Endothelial cell of umbilical vein (primary cell): ENCODE data around the gene CSNK1D. TPM values are rescaled to one million over a fixed set of nuclear protein-coding genes. Genes with fewer than 3 reads are reported as not detected.

Experiments
- BruUV-seq: library from RNA; stranded (reverse); fragments of 400-500 nt; replicated peaks from 2 replicates; lab custom pipeline; 2021; lab: Mats Ljungman, UMichigan
- CTCF ChIA-PET: fragments of 300-600, 350-600 bp; sonication (Branson Sonifier 250); formaldehyde crosslinking; loops from one replicate; lab custom pipeline; 2021; ENCODE audit warnings: antibody characterized with exemption, inconsistent platforms; lab: Charles Lee
- POLR2A ChIA-PET: fragments of 300-600, 350-600 bp; sonication (Branson Sonifier 250); formaldehyde crosslinking; loops from one replicate; lab custom pipeline; 2021; ENCODE audit warnings: antibody characterized with exemption, inconsistent platforms; lab: Charles Lee
- DNase-seq: peaks from one replicate; pipeline ENCODE4 v3.0.0-alpha.2; 2011; ENCODE audit warnings: low read depth, low spot score
- FAIRE-seq: peaks from 2 replicates; lab custom pipeline; 2011; peaks lifted over from hg19 to GRCh38; lab: Jason Lieb, UNC
- H2AFZ ChIP-seq: 2 replicates; pipeline ENCODE4 v1.6.0; 2012; ENCODE audit warnings: low read depth, low read length, control low read depth, inconsistent platforms
- H3K27ac ChIP-seq: 2 replicates; pipeline ENCODE4 v1.5.1; 2011; ENCODE audit warnings: low read depth, mild to moderate bottlenecking, control low read depth, low read length, moderate library complexity; ENCODE audit not compliant: insufficient read depth
- H3K27me3 ChIP-seq, 2 experiments: 2 replicates each; pipeline versions ENCODE4 v1.6.0 to v1.6.1; 2011; ENCODE audit warnings: low read length in 2 of 2, mixed read lengths in 1 of 2; ENCODE audit not compliant: control insufficient read depth in 2 of 2, insufficient read depth in 2 of 2
- H3K36me3 ChIP-seq, 2 experiments: 2 replicates in 1 of 2; 3 replicates in 1 of 2; pipeline ENCODE4 v1.5.1; 2011; ENCODE audit warnings: low read length in 2 of 2, mild to moderate bottlenecking in 1 of 2, moderate library complexity in 1 of 2; ENCODE audit not compliant: control insufficient read depth in 2 of 2, insufficient read depth in 2 of 2; ENCODE audit errors: extremely low read depth in 1 of 2
- H3K4me1 ChIP-seq: 3 replicates; pipeline ENCODE4 v1.5.1; 2011; ENCODE audit warnings: mild to moderate bottlenecking, low read length; ENCODE audit not compliant: control insufficient read depth, insufficient read depth; ENCODE audit errors: extremely low read depth
- H3K4me2 ChIP-seq: 2 replicates; pipeline ENCODE4 v1.6.1; 2011; ENCODE audit warnings: low read length, control low read depth, mixed read lengths; ENCODE audit not compliant: insufficient read depth
- H3K4me3 ChIP-seq, 3 experiments: fragments of 200-600 bp in 1 of 3; sonication (generic), shearing (Covaris generic) in 1 of 3; replicated peaks in 1 of 3; 2 replicates each; pipeline ENCODE4 v1.5.1; 2011 to 2016; ENCODE audit warnings: control low read depth in 3 of 3, low read length in 3 of 3, mild to moderate bottlenecking in 2 of 3, inconsistent platforms in 1 of 3, low read depth in 1 of 3, moderate library complexity in 1 of 3; ENCODE audit not compliant: insufficient read depth in 1 of 3
- H3K79me2 ChIP-seq: 2 replicates; pipeline ENCODE4 v1.6.0; 2012; ENCODE audit warnings: low read length, inconsistent platforms; ENCODE audit not compliant: control insufficient read depth, insufficient read depth
- H3K9ac ChIP-seq: replicated peaks from 2 replicates; pipeline ENCODE3; 2011; ENCODE audit warnings: low read length, control low read depth; ENCODE audit not compliant: insufficient read depth; ENCODE audit errors: extremely low read depth
- H3K9me1 ChIP-seq: replicated peaks from 3 replicates; pipeline ENCODE4 v1.6.0; 2011; ENCODE audit warnings: mild to moderate bottlenecking, low read length; ENCODE audit not compliant: control insufficient read depth, insufficient read depth; ENCODE audit errors: extremely low read depth
- H3K9me3 ChIP-seq: replicated peaks from 2 replicates; pipeline ENCODE4 v1.5.1; 2012; ENCODE audit warnings: low read length, inconsistent platforms; ENCODE audit not compliant: control insufficient read depth, insufficient read depth
- H4K20me1 ChIP-seq: replicated peaks from 2 replicates; pipeline ENCODE3; 2011; ENCODE audit warnings: mild to moderate bottlenecking, low read length; ENCODE audit not compliant: control insufficient read depth, insufficient read depth; ENCODE audit errors: extremely low read depth
- EZH2 ChIP-seq: IDR thresholded peaks from 2 replicates; pipeline ENCODE4 v1.6.1; 2012; ENCODE audit warnings: borderline replicate concordance, low read depth, mild to moderate bottlenecking, moderate library complexity, low read length, inconsistent platforms; ENCODE audit not compliant: severe bottlenecking
- GATA2 ChIP-seq: IDR thresholded peaks from 2 replicates; pipeline ENCODE4 v1.7.0; 2011; ENCODE audit warnings: low read depth, mild to moderate bottlenecking, moderate library complexity, mixed read lengths, low read length; ENCODE audit not compliant: insufficient read length, insufficient read depth
- JUN ChIP-seq: IDR thresholded peaks from 2 replicates; pipeline ENCODE4 v1.6.1; 2011; ENCODE audit warnings: borderline replicate concordance, low read depth; ENCODE audit not compliant: insufficient read length, insufficient read depth
- POLR2AphosphoS5 ChIP-seq: IDR thresholded peaks from 2 replicates; pipeline ENCODE4 v1.6.1; 2012; ENCODE audit warnings: low read depth, mild to moderate bottlenecking, control low read depth, low read length, moderate library complexity; ENCODE audit not compliant: insufficient read depth
- dilution Hi-C: fragments of 300-500 bp; cut with MboI; formaldehyde crosslinking; loops from one replicate; pipeline ENCODE4 v1.15.0; 2019; ENCODE audit warnings: low sequenced_read_pairs; ENCODE audit not compliant: extremely low pct_ligation_motif_present
- intact Hi-C: fragments of 100-400 bp; cut with micrococcal nuclease; formaldehyde crosslinking; loops from one replicate; pipeline ENCODE4 v1.10.0; 2022
- polyA plus RNA-seq, 4 experiments: library from polyadenylated mRNA; depleted of rRNA in 3 of 4; stranded (reverse) in 3 of 4; unstranded in 1 of 4; fragments of >200 nt; gene quantifications; 2 replicates each; pipeline versions ENCODE4 v1.2.1 to v1.2.3, GENCODE V29; 2011 to 2012; ENCODE audit warnings: missing spikeins in 1 of 4
- total RNA-seq: library from RNA; stranded (reverse); gene quantifications from 2 replicates; pipeline ENCODE4 v1.2.3, GENCODE V29; 2021
- TF ChIP-seq, protein P1 (sequence below): IDR thresholded peaks from 2 replicates; pipeline ENCODE4 v1.6.1; 2011; ENCODE audit not compliant: insufficient read depth, insufficient read length

The CSNK1D gene
- total and polyA plus RNA-seq, 2 donors (not counting 3 experiments of a cell fraction or from before 2014, with no cell fraction given): 127 to 155 TPM

DNA sequence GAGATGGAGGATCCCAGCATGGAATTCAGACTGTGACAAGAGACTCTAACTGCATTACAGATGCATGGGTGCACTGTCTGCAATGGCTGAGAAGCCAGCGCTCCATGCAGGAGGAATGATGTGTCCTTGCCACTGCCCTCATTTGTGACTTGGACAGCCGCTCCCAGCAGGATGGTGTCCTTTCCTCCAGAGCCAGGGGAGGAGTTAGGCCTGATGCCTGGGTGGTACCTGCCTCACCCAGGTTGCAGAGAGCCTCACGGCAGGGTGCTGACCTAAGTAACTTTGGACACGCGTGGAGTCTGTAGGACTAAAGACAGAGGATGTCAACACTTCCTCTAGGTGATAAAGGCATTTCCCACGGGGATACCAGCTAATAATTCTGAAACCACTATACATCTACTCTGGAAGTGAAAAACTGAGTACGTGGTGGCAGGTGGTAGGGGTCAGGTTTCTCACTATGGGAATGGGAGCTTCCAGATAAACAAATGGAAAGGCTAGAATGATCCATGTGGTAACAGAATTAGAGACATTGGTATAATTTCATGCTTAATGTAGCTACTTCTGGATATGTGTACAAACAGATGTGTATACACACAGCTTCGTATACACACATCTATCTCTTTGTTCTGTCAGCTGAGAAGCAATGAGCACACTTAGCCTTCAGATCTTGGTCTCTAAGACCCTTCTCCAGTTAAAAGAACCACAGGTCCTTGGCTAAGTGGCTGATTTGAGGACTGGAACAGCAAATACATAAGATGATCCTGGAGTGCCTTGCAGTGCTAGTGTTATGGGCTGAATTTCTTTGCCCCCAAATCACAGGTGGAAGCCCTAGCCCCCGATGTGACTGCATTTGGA, 13.7 kb upstream of the CSNK1D start:
- Histone ChIP-seq H3K4me3 (no peak overlapping the region), H4K20me1 (no peaks in the 10 kb centered on the region), H2AFZ (no peak overlapping the region), H3K9ac (no peak overlapping the region), H3K4me1 (peaks cover 17% of the 10 kb centered on the region), H3K27ac (peak overlapping the region; percentile 46), H3K4me2 (no peak overlapping the region), H3K27me3 (no peaks in the 10 kb centered on the region), H3K9me1 (no peaks in the 10 kb centered on the region), H3K9me3 (no peaks in the 10 kb centered on the region), H3K36me3 (no peaks in the 10 kb centered on the region), H3K79me2 (no peaks in the 10 kb centered on the region)
- intact Hi-C loops: no loop called here
- FAIRE-seq (no peak), DNase-seq (no peak)
- TF ChIP-seq JUN (no peak), GATA2 (no peak), EZH2 (no peak), POLR2AphosphoS5 (no peak)
- TF ChIP-seq, protein P1, sequence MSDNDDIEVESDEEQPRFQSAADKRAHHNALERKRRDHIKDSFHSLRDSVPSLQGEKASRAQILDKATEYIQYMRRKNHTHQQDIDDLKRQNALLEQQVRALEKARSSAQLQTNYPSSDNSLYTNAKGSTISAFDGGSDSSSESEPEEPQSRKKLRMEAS: no peak
- BruUV-seq: no TSS peak
- POLR2A ChIA-PET: no interaction called here
- dilution Hi-C loops: no loop called here
- CTCF ChIA-PET: no interaction called here

GRCh38 chr17:82285141-82285540, 11.6 kb upstream of the CSNK1D start:
- H3K4me1 ChIP-seq: peaks cover 22% of the 10 kb centered on the region
- no peaks in the 10 kb centered on the region for H4K20me1 ChIP-seq
- H3K9me1 ChIP-seq: no peaks in the 10 kb centered on the region
- no peak overlapping the region for H2AFZ ChIP-seq
- FAIRE-seq: no peak
- no peak overlapping the region for H3K4me2 ChIP-seq
- no peak overlapping the region for H3K9ac ChIP-seq
- TF ChIP-seq EZH2: no peak
- TF ChIP-seq, protein P1: no peak
- TF ChIP-seq GATA2: no peak
- H3K79me2 ChIP-seq: no peaks in the 10 kb centered on the region
- intact Hi-C loops: no loop called here
- peak; percentile 39 for DNase-seq
- BruUV-seq: no TSS peak
- H3K27me3 ChIP-seq: no peaks in the 10 kb centered on the region
- dilution Hi-C loops: no loop called here
- CTCF ChIA-PET: interaction anchor here (1.5 kb wide), 2 partner anchors 10 to 16 kb away, joined by 4 to 6 read pairs; no protein-coding TSS in a partner anchor
- H3K4me3 ChIP-seq: no peak overlapping the region
- H3K9me3 ChIP-seq: no peaks in the 10 kb centered on the region
- POLR2A ChIA-PET: no interaction called here
- H3K36me3 ChIP-seq: no peaks in the 10 kb centered on the region
- H3K27ac ChIP-seq: no peak overlapping the region
